ENCODE results near the gene ZNF441. TPM values are rescaled to one million over a fixed set of nuclear protein-coding genes. Genes with fewer than 3 reads are reported as not detected.

ZNF441 gene
- total and polyA plus RNA-seq, 2 of the 13 experiments (the other 11 are each of a cell fraction or from before 2014, with no cell fraction given): 2.8 to 10.0 TPM

DNA sequence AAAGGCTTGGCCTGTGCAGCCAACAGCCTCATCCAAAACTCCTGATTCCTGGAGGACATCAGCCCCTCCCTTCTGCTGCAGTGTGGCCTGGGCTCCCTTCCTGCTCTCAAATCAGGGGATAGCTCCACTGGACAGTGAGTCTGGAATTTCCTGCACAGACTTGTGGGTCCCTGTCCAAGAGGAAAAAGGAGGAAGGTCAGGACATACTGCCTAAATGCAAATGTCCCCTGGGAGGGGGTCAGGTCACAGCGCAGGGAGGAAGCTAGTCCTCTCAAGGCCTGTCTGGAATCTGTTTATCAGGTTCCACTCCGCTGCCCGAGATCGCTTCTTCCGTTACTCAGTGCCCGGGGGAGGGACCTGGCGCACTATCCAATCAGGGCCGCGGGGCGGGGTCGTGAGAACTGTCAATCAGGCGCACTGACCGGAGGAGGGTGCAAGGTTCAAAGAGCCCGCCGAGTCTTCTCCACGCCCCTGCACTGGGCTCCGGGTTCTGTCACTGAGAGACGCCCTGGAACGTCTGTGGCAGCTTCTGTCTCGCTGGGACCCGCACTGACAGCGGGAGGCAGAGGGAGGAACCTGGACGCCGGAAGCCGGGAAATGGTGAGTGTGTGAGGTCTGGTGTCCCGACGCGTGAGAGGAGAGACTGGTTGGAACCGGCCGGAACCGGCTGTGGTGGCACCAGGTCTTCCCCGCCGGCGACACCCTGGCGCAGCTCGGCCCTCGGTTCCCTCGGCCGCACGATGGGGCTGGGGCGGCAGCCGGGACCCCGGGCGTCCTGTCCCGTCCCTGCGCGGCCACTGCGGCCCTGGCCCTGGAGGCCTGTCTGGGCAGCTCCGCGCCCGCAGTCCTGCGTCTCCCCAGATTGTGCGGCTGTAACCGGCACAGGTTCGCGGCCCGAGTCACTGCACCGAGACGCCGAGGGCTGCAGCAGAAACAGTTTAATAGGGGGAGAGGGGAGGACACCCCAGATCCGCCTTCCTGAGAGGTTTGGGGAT lies at the start of gene ZNF441 (continued):
- TF ChIP-seq, protein P1, sequence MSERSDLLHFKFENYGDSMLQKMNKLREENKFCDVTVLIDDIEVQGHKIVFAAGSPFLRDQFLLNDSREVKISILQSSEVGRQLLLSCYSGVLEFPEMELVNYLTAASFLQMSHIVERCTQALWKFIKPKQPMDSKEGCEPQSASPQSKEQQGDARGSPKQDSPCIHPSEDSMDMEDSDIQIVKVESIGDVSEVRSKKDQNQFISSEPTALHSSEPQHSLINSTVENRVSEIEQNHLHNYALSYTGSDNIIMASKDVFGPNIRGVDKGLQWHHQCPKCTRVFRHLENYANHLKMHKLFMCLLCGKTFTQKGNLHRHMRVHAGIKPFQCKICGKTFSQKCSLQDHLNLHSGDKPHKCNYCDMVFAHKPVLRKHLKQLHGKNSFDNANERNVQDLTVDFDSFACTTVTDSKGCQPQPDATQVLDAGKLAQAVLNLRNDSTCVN (CRISPR knock-in tag; IDR thresholded peaks at IDR 0.05; ENCODE audit: borderline replicate concordance): no peak; the same call in 1 of the 2 replicates
- TF ChIP-seq SMYD3 (CRISPR knock-in tag; IDR thresholded peaks at IDR 0.05): 0 out of 2 replicates have a peak, but pooled peaks have one; percentile 87
- no peak for TF ChIP-seq ZNF773 (CRISPR knock-in tag; IDR thresholded peaks at IDR 0.05; ENCODE audit: borderline replicate concordance)
- TF ChIP-seq CHCHD3 (CRISPR knock-in tag; IDR thresholded peaks at IDR 0.05): no peak; the same call in 1 of the 2 replicates
- TF ChIP-seq NR2F6 (IDR thresholded peaks at IDR 0.05): peak; percentile 39; the same call in 1 of the 2 replicates
- peak; percentile 60 for TF ChIP-seq NR2F6 (CRISPR knock-in tag; IDR thresholded peaks at IDR 0.05)
- TF ChIP-seq ZIK1 (CRISPR knock-in tag; IDR thresholded peaks at IDR 0.05; ENCODE audit: borderline replicate concordance, low read depth): 0 out of 2 replicates have a peak, but pooled peaks have one; percentile 27
- peak; percentile 72 for TF ChIP-seq KLF11 (CRISPR knock-in tag; IDR thresholded peaks at IDR 0.05)
- TF ChIP-seq ELF3 (CRISPR knock-in tag; IDR thresholded peaks at IDR 0.05): peak; percentile 52; the same call in 1 of the 2 replicates
- TF ChIP-seq, protein P2, sequence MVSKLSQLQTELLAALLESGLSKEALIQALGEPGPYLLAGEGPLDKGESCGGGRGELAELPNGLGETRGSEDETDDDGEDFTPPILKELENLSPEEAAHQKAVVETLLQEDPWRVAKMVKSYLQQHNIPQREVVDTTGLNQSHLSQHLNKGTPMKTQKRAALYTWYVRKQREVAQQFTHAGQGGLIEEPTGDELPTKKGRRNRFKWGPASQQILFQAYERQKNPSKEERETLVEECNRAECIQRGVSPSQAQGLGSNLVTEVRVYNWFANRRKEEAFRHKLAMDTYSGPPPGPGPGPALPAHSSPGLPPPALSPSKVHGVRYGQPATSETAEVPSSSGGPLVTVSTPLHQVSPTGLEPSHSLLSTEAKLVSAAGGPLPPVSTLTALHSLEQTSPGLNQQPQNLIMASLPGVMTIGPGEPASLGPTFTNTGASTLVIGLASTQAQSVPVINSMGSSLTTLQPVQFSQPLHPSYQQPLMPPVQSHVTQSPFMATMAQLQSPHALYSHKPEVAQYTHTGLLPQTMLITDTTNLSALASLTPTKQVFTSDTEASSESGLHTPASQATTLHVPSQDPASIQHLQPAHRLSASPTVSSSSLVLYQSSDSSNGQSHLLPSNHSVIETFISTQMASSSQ (IDR thresholded peaks at IDR 0.05; ENCODE audit: low read depth): peak; percentile 57; the same call in 1 of the 2 replicates
- TF ChIP-seq, protein P2 (CRISPR knock-in tag; IDR thresholded peaks at IDR 0.05; ENCODE audit: borderline replicate concordance): peak; percentile 81; the same call in 1 of the 2 replicates
- TF ChIP-seq ZNF543 (CRISPR knock-in tag; IDR thresholded peaks at IDR 0.05): peak; percentile 79; the same call in 1 of the 2 replicates
- TF ChIP-seq DPF2 (CRISPR knock-in tag; IDR thresholded peaks at IDR 0.05; ENCODE audit: borderline replicate concordance, low read depth): no peak
- TF ChIP-seq, protein P3, sequence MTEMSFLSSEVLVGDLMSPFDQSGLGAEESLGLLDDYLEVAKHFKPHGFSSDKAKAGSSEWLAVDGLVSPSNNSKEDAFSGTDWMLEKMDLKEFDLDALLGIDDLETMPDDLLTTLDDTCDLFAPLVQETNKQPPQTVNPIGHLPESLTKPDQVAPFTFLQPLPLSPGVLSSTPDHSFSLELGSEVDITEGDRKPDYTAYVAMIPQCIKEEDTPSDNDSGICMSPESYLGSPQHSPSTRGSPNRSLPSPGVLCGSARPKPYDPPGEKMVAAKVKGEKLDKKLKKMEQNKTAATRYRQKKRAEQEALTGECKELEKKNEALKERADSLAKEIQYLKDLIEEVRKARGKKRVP (CRISPR knock-in tag; IDR thresholded peaks at IDR 0.05): 0 out of 4 replicates have a peak, but pooled peaks of 1 of the 2 experiments have one; percentile 7
- TF ChIP-seq SOX13 (IDR thresholded peaks at IDR 0.05): no peak
- 0 out of 4 replicates have a peak, but pooled peaks of 1 of the 2 experiments have one; percentile 11 for TF ChIP-seq SOX13 (CRISPR knock-in tag; conservative IDR thresholded peaks at IDR 0.05 in 1 of 2, IDR thresholded peaks at IDR 0.05 in 1 of 2)
- TF ChIP-seq HNF4A (CRISPR knock-in tag; IDR thresholded peaks at IDR 0.05): peak; percentile 77
- 0 out of 2 replicates have a peak, but pooled peaks have one; percentile 23 for TF ChIP-seq ZBTB7B (CRISPR knock-in tag; IDR thresholded peaks at IDR 0.05)
- no peak for TF ChIP-seq KDM6A (CRISPR knock-in tag; IDR thresholded peaks at IDR 0.05; ENCODE audit: low read depth)
- TF ChIP-seq, protein P4, sequence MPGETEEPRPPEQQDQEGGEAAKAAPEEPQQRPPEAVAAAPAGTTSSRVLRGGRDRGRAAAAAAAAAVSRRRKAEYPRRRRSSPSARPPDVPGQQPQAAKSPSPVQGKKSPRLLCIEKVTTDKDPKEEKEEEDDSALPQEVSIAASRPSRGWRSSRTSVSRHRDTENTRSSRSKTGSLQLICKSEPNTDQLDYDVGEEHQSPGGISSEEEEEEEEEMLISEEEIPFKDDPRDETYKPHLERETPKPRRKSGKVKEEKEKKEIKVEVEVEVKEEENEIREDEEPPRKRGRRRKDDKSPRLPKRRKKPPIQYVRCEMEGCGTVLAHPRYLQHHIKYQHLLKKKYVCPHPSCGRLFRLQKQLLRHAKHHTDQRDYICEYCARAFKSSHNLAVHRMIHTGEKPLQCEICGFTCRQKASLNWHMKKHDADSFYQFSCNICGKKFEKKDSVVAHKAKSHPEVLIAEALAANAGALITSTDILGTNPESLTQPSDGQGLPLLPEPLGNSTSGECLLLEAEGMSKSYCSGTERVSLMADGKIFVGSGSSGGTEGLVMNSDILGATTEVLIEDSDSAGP (CRISPR knock-in tag; IDR thresholded peaks at IDR 0.05; ENCODE audit: borderline replicate concordance): peak; percentile 86; the same call in 1 of the 2 replicates
- no peak for TF ChIP-seq RELA (CRISPR knock-in tag; IDR thresholded peaks at IDR 0.05)

Measured in HepG2 (cell line).